HG03039 (cell line): Measurements from ENCODE around the gene AKNAD1.
"Not testable (repeated sequence)": the region's sequence is repeated elsewhere in the genome, so short reads cannot be mapped to it uniquely, and the experiment has no call there.

Experiments
- ATAC-seq: cut with Tn5 transposase; IDR thresholded peaks from one replicate; pipeline ENCODE4 v1.9.1; 2021; ENCODE audit warnings: mild to moderate bottlenecking, moderate library complexity; ENCODE audit not compliant: unreplicated experiment

AKNAD1 gene

GRCh38 chr1:108856994-108857393 is at the start of gene AKNAD1:
Gene AKNAD1 (minus strand): TSS chr1:108857094. CDS start chr1:108852664, 4,430 bp downstream.
- ATAC-seq: no peak

GRCh38 chr1:108901106-108901505 is 44.2 kb upstream of the AKNAD1 start:
- ATAC-seq: no peak

GRCh38 chr1:108897865-108898720 is 41.2 kb upstream of the AKNAD1 start:
- no peak for ATAC-seq

- no peak for ATAC-seq
Observed at GRCh38 chr1:108896146-108897145, 39.6 kb upstream of the AKNAD1 start.

GRCh38 chr1:108893141-108893530 is 36.2 kb upstream of the AKNAD1 start:
- ATAC-seq: no peak

GRCh38 chr1:108892356-108893140 is 35.7 kb upstream of the AKNAD1 start:
- ATAC-seq: no peak

GRCh38 chr1:108889706-108890384 is 33.0 kb upstream of the AKNAD1 start:
- ATAC-seq: no peak

- not testable (repeated sequence) for ATAC-seq
Observed at GRCh38 chr1:108889006-108889645, 32.2 kb upstream of the AKNAD1 start.

GRCh38 chr1:108886292-108886691 is 29.4 kb upstream of the AKNAD1 start:
- ATAC-seq: no peak

GRCh38 chr1:108884968-108885367 is 28.1 kb upstream of the AKNAD1 start:
- no peak for ATAC-seq

GRCh38 chr1:108882837-108883236 is 25.9 kb upstream of the AKNAD1 start:
- no peak for ATAC-seq

GRCh38 chr1:108881369-108881768 is 24.5 kb upstream of the AKNAD1 start:
- no peak for ATAC-seq

- ATAC-seq: no peak
Observed at GRCh38 chr1:108880850-108881249, 24.0 kb upstream of the AKNAD1 start.

- no peak for ATAC-seq
Observed at GRCh38 chr1:108878678-108879077, 21.8 kb upstream of the AKNAD1 start.

GRCh38 chr1:108878160-108878469 is 21.2 kb upstream of the AKNAD1 start:
- ATAC-seq: no peak

- no peak for ATAC-seq
Observed at GRCh38 chr1:108877348-108878159, 20.7 kb upstream of the AKNAD1 start.

- ATAC-seq: no peak
Observed at GRCh38 chr1:108871050-108871724, 14.3 kb upstream of the AKNAD1 start.

GRCh38 chr1:108865316-108865910 is 8.5 kb upstream of the AKNAD1 start:
- ATAC-seq: no peak
